ENCODE data around the gene SSTR5.

SSTR5 gene

DNA sequence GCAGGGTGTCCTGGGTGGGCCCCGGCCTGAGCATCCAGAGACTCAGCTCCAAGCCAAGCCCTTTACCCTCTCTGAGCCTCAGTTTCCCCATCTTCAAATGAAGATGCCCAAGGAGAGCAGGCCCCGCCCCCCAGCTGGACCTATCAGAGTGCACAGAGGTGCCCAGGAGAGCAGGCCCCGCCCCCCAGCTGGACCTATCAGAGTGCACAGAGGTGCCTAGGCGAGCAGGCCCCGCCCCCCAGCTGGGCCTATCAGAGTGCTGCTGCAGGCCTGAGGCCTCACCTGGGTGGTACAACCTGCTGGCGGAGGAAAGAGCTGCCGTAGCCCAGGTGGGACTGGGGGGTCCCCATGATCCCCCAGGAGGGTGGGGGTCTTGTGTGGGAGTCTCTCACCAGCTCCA, 3.4 kb upstream of the SSTR5 start:
- peaks cover 100% of the 10 kb centered on the region for H3K27me3 ChIP-seq
- no peaks in the 10 kb centered on the region for H3K4me1 ChIP-seq (ENCODE audit: control insufficient read depth in 1 of 2, insufficient read depth in 1 of 2, low read depth in 1 of 2, low read length in 1 of 2)
- H3K4me3 ChIP-seq (ENCODE audit: low read depth in 1 of 2, low read length in 1 of 2), result no peak overlapping the region
- no peak overlapping the region for H3K27ac ChIP-seq
- no peaks in the 10 kb centered on the region for H3K9me3 ChIP-seq
- H3K36me3 ChIP-seq, result no peaks in the 10 kb centered on the region
- TF ChIP-seq CTCF (IDR thresholded peaks at IDR 0.05), result no peak

DNA sequence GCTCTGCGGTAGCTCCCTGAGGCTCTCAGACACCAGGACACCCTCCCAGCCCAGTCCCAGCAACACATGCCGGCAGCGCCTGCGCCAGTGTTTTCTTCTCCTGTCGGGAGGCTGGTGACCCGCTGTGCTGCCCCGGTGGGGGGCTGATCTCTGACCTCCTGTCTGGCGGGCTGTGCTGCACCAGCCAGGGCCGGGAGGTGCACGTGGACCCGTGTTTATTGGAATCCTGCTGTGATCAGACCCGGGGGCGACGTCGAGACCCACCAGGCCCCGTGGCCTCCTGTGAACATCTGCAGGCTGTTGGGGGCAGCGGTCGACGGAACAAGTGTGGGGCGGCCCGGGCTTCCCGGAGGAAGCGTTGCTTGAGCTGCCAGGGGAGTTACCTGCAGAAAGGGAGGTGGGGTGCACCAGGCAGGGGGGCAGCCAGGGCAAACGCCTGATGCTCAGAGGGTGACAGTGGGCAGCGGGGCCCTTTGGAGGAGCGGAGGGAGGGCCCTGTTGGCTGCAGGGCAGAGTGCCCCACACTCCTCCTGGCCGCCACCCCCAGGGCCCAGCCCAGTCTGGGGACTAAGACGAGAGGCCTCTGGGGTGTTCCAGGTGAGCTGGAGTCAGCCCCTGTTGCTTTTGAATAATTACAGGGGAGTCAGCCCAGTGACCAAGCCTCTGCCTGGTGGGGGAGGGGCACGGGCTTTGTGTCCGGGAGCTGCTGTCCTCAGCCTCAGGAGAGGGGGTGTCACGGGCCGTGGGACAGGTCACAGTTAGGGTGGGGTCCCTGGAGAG, 2.3 kb upstream of the SSTR5 start:
- H3K4me3 ChIP-seq (ENCODE audit: low read depth in 1 of 2, low read length in 1 of 2), result no peak overlapping the region
- H3K27me3 ChIP-seq, result peaks cover 98% of the 10 kb centered on the region
- no peaks in the 10 kb centered on the region for H3K4me1 ChIP-seq (ENCODE audit: control insufficient read depth in 1 of 2, insufficient read depth in 1 of 2, low read depth in 1 of 2, low read length in 1 of 2)
- no peaks in the 10 kb centered on the region for H3K36me3 ChIP-seq
- TF ChIP-seq CTCF (IDR thresholded peaks at IDR 0.05), result no peak
- no peak overlapping the region for H3K27ac ChIP-seq
- H3K9me3 ChIP-seq, result no peaks in the 10 kb centered on the region

DNA sequence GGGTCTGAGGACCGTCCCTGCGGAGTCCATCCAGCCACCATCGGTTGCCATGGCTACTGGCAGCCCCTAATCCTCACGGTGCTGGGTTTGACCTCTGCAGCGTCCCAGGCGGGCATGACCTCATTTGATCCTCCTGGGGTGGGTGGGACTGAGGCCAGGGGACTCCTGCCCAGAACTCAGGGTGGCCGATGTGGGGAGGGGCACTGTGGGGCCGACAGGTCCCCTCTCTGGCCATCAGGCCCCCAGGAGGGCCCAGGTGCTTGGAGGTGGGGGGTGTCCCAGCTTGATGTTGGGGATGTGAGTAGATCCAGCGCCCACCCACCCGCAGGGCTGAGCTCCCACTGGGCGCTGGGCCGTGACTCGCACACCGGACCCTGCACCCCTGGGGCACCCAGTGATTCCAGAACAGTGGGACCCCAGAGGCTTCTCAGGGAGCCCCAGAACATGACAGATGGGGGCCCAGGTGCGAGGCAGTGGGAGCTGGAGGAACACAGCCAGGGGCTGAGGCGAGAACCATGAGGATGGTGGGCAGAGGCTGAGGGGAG, 1.6 kb upstream of the SSTR5 start:
- no peak overlapping the region for H3K4me3 ChIP-seq (ENCODE audit: low read depth in 1 of 2, low read length in 1 of 2)
- H3K9me3 ChIP-seq, result no peaks in the 10 kb centered on the region
- H3K27ac ChIP-seq, result no peak overlapping the region
- no peak for TF ChIP-seq CTCF (IDR thresholded peaks at IDR 0.05)
- H3K36me3 ChIP-seq, result no peaks in the 10 kb centered on the region
- peaks cover 92% of the 10 kb centered on the region for H3K27me3 ChIP-seq
- H3K4me1 ChIP-seq (ENCODE audit: control insufficient read depth in 1 of 2, insufficient read depth in 1 of 2, low read depth in 1 of 2, low read length in 1 of 2), result no peaks in the 10 kb centered on the region

DNA sequence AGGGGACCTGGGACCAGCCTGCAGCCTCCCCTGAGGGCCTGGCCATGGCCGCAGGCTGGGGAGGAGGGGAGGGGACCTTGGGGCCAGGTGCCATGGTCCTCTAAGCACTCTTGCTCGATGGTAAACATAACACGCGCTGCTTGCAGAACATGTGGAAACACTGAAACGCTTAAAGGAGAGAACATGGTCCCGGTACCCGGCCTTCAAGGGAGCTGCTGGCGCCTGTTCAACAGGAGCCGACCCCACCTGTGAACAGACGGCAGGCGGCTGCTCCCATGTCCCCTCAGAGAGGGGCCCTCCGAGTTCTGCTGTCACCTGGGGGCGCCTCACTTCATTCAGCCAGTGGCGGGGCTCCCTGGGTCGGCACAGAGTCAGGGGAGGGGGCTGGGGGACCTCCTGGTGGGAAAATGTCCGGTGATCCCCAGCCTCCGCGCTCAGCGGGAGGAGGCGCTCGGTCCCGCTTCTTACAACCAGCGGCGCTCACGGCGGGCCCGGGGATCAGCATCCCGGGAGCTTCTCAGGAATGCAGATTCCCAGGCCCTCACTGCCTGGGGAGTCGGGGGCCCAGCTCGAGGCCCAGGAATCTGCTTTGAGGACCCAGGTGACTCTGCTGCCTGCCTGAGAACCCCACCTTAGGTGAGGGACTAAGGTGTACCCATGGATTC, 854 bp upstream of the SSTR5 start:
- H3K27ac ChIP-seq, result no peak overlapping the region
- peaks cover 84% of the 10 kb centered on the region for H3K27me3 ChIP-seq
- no peaks in the 10 kb centered on the region for H3K4me1 ChIP-seq (ENCODE audit: control insufficient read depth in 1 of 2, insufficient read depth in 1 of 2, low read depth in 1 of 2, low read length in 1 of 2)
- TF ChIP-seq CTCF (IDR thresholded peaks at IDR 0.05), result no peak
- no peak overlapping the region for H3K4me3 ChIP-seq (ENCODE audit: low read depth in 1 of 2, low read length in 1 of 2)
- no peaks in the 10 kb centered on the region for H3K36me3 ChIP-seq
- no peaks in the 10 kb centered on the region for H3K9me3 ChIP-seq

GRCh38 chr16:1073262-1073558, 663 bp downstream of the SSTR5 start:
- no peaks in the 10 kb centered on the region for H3K9me3 ChIP-seq
- no peak overlapping the region for H3K4me3 ChIP-seq (ENCODE audit: low read depth in 1 of 2, low read length in 1 of 2)
- H3K4me1 ChIP-seq (ENCODE audit: control insufficient read depth in 1 of 2, insufficient read depth in 1 of 2, low read depth in 1 of 2, low read length in 1 of 2), result no peaks in the 10 kb centered on the region
- H3K27ac ChIP-seq, result no peak overlapping the region
- H3K27me3 ChIP-seq, result peaks cover 81% of the 10 kb centered on the region
- TF ChIP-seq CTCF (IDR thresholded peaks at IDR 0.05), result no peak
- H3K36me3 ChIP-seq, result no peaks in the 10 kb centered on the region
